Erythroblast (primary cell): Measurements from ENCODE around the gene COA6.

Experiments used
- GATA1 ChIP-seq: IDR thresholded peaks from 2 replicates; pipeline ENCODE4 v1.6.1; 2011; ENCODE audit warnings: low read depth, mild to moderate bottlenecking, control low read depth, low read length, moderate library complexity
- POLR2A ChIP-seq: IDR thresholded peaks from 2 replicates; pipeline ENCODE4 v1.6.1; 2011; ENCODE audit warnings: mild to moderate bottlenecking, low read length

GRCh38 chr1:234357831-234358230 is 15.4 kb upstream of the COA6 start:
- no peak for TF ChIP-seq POLR2A
- no peak for TF ChIP-seq GATA1
